H1 (cell line): Measurements from ENCODE around the gene MRTFA. TPM values are rescaled to one million over a fixed set of nuclear protein-coding genes. Genes with fewer than 3 reads are reported as not detected.

Source experiments
- BRCA1 ChIP-seq: IDR thresholded peaks from 2 replicates; pipeline ENCODE4 v1.6.1; 2012; ENCODE audit warnings: low read depth, low read length, improper control_type of control experiment
- NANOG ChIP-seq: IDR thresholded peaks from 2 replicates; pipeline ENCODE4 v1.6.1; 2011; ENCODE audit warnings: low read length, low read depth, mild to moderate bottlenecking, inconsistent platforms; ENCODE audit not compliant: insufficient read depth, poor library complexity, severe bottlenecking
- RXRA ChIP-seq: IDR thresholded peaks from 2 replicates; pipeline ENCODE4 v1.6.1; 2011; ENCODE audit warnings: low read depth, mild to moderate bottlenecking, low read length, moderate library complexity; ENCODE audit not compliant: insufficient read depth
- polyA plus RNA-seq, 7 experiments: library from polyadenylated mRNA; depleted of rRNA in 3 of 7; stranded (reverse) in 5 of 7; unstranded in 2 of 7; fragments of >200 nt in 5 of 7; fragments of 200-250 nt in 2 of 7; gene quantifications; 1 replicate in 5 of 7; 2 replicates in 1 of 7; 4 replicates in 1 of 7; pipeline versions ENCODE4 v1.2.1 to v1.2.3, GENCODE V29; 2011 to 2013; ENCODE audit warnings: missing spikeins in 2 of 7, mixed read lengths in 2 of 7
- total RNA-seq: library from RNA; stranded (reverse); fragmentation: NEBNext Ultra II Directional; extraction: Animal tissue kit (Norgen Biotek cat#: 25700); gene quantifications from 2 replicates; pipeline ENCODE4 v1.2.1, GENCODE V29; 2021

Gene MRTFA
- total and polyA plus RNA-seq, 2 of the 8 experiments (the other 6 are each of a cell fraction or from before 2014, with no cell fraction given) = 5.4 to 37.9 TPM

- TF ChIP-seq BRCA1 (no peak), RXRA (no peak), NANOG (no peak)
- TF ChIP-seq, all 59 proteins: peak for 0
These were observed 220.8 kb downstream of the MRTFA start (continued) for GRCh38 chr22:40415531-40416266.
